GM12878 (cell line): ENCODE data around the gene CRIM1. TPM values are rescaled to one million over a fixed set of nuclear protein-coding genes. Genes with fewer than 3 reads are reported as not detected.

Experiments used
- ATAC-seq: fragments of 200-7000 bp; cut with Tn5 transposase; 3 replicates; pipeline ENCODE4 v1.9.1; 2020; ENCODE audit warnings: mild to moderate bottlenecking, moderate library complexity
- BruUV-seq: library from RNA; stranded (reverse); fragments of 400-500 nt; replicated peaks from 2 replicates; lab custom pipeline; 2021; lab: Mats Ljungman, UMichigan
- CTCF ChIA-PET: fragments of 300-600 bp; sonication (Branson Sonifier 250); formaldehyde crosslinking; extraction: SDS; loops from one replicate; lab custom pipeline; 2021; ENCODE audit warnings: inconsistent platforms; lab: Yijun Ruan, JAX
- POLR2A ChIA-PET: fragments of 350-600 bp; formaldehyde crosslinking; extraction: SDS; loops from one replicate; lab custom pipeline; 2021; ENCODE audit warnings: inconsistent platforms; lab: Charles Lee
- RAD21 ChIA-PET: fragments of 300-600 bp; sonication (Branson Sonifier 250); formaldehyde crosslinking; loops from one replicate; lab custom pipeline; 2023; ENCODE audit warnings: antibody characterized with exemption; ENCODE audit not compliant: unreplicated experiment; lab: Charles Lee
- SMC1A ChIA-PET: fragments of 300-600 bp; sonication (Branson Sonifier 250); formaldehyde crosslinking; loops from one replicate; lab custom pipeline; 2023; ENCODE audit not compliant: unreplicated experiment, uncharacterized antibody; lab: Charles Lee
- DNase-seq: peaks from one replicate; pipeline ENCODE4 v3.0.0-alpha.2; 2011; ENCODE audit warnings: low read depth, low spot score
- FAIRE-seq: peaks from 3 replicates; lab custom pipeline; 2011; peaks lifted over from hg19 to GRCh38; lab: Jason Lieb, UNC
- H2AFZ ChIP-seq: 2 replicates; pipeline ENCODE4 v1.6.0; 2011; ENCODE audit warnings: low read depth, low read length, control low read depth; ENCODE audit not compliant: control insufficient read depth
- H3K27ac ChIP-seq: 2 replicates; pipeline ENCODE4 v1.5.1; 2011; ENCODE audit warnings: control low read depth; ENCODE audit not compliant: control insufficient read depth, insufficient read depth
- H3K27me3 ChIP-seq, 2 experiments: replicated peaks in 1 of 2; 2 replicates each; pipeline versions ENCODE4 v1.6.0 to v1.6.1; 2011; ENCODE audit warnings: low read length in 1 of 2; ENCODE audit not compliant: control insufficient read depth in 2 of 2, insufficient read depth in 2 of 2
- H3K36me3 ChIP-seq, 2 experiments: 2 replicates each; pipeline ENCODE4 v1.5.1; 2011; ENCODE audit warnings: low read length in 1 of 2; ENCODE audit not compliant: control insufficient read depth in 2 of 2, insufficient read depth in 2 of 2
- H3K4me1 ChIP-seq: 2 replicates; pipeline ENCODE4 v1.6.1; 2011; ENCODE audit warnings: mild to moderate bottlenecking, low read length, moderate library complexity, mixed read lengths; ENCODE audit not compliant: control insufficient read depth, insufficient read depth
- H3K4me2 ChIP-seq: 2 replicates; pipeline ENCODE4 v1.6.0; 2011; ENCODE audit warnings: control low read depth; ENCODE audit not compliant: control insufficient read depth, insufficient read depth
- H3K4me3 ChIP-seq: fragments of 200-600 bp; sonication (generic); 2 replicates; pipeline ENCODE4 v1.5.1; 2016
- H3K79me2 ChIP-seq: 2 replicates; pipeline ENCODE4 v1.6.0; 2011; ENCODE audit warnings: low read length; ENCODE audit not compliant: control insufficient read depth, insufficient read depth
- H3K9ac ChIP-seq: 2 replicates; pipeline ENCODE4 v1.8.0; 2011; ENCODE audit warnings: low read length, control low read depth, mixed read lengths; ENCODE audit not compliant: control insufficient read depth, insufficient read depth
- H3K9me3 ChIP-seq: replicated peaks from 3 replicates; pipeline ENCODE4 v1.5.1; 2011; ENCODE audit warnings: mild to moderate bottlenecking, low read length; ENCODE audit not compliant: control insufficient read depth, insufficient read depth
- H4K20me1 ChIP-seq: 2 replicates; pipeline ENCODE4 v1.6.0; 2011; ENCODE audit not compliant: control insufficient read depth, insufficient read depth
- CTCF ChIP-seq, 3 experiments: IDR thresholded peaks in 2 of 3; conservative IDR thresholded peaks in 1 of 3; 2 replicates each; pipeline ENCODE4 v1.5.1; 2011; ENCODE audit warnings: low read depth in 3 of 3, low read length in 3 of 3, mild to moderate bottlenecking in 3 of 3, control low read depth in 2 of 3, moderate library complexity in 2 of 3, inconsistent platforms in 1 of 3, mixed read lengths in 1 of 3; ENCODE audit not compliant: control insufficient read depth in 2 of 3, insufficient read depth in 1 of 3; ENCODE audit errors: extremely low read depth in 1 of 3
- E2F8 ChIP-seq: fragments of 450-650 bp; IDR thresholded peaks from 2 replicates; pipeline ENCODE4 v1.6.1; 2018; ENCODE audit warnings: mild to moderate bottlenecking, low read depth, moderate library complexity; ENCODE audit not compliant: partially characterized antibody
- EGR1 ChIP-seq, 2 experiments: IDR thresholded peaks; 1 replicate in 1 of 2; 2 replicates in 1 of 2; pipeline ENCODE4 v1.6.1; 2011 to 2012; ENCODE audit warnings: low read depth in 2 of 2, low read length in 2 of 2, borderline replicate concordance in 1 of 2, mild to moderate bottlenecking in 1 of 2, moderate library complexity in 1 of 2
- FOS ChIP-seq: IDR thresholded peaks from 3 replicates; pipeline ENCODE4 v1.6.1; 2011; ENCODE audit warnings: borderline replicate concordance; ENCODE audit not compliant: insufficient read length; ENCODE audit errors: extremely low read depth
- HDGF ChIP-seq: fragments of 450-650 bp; IDR thresholded peaks from 2 replicates; pipeline ENCODE4 v1.6.1; 2016; ENCODE audit warnings: antibody characterized with exemption
- NR2C2 ChIP-seq: IDR thresholded peaks from 2 replicates; pipeline ENCODE4 v1.6.1; 2011; ENCODE audit warnings: borderline replicate concordance, low read depth; ENCODE audit not compliant: control insufficient read depth, insufficient read length
- RAD51 ChIP-seq: fragments of 450-650 bp; IDR thresholded peaks from 2 replicates; pipeline ENCODE4 v1.6.1; 2016; ENCODE audit warnings: moderate library complexity, mild to moderate bottlenecking, inconsistent platforms
- RB1 ChIP-seq: fragments of 450-650 bp; formaldehyde crosslinking; IDR thresholded peaks from 2 replicates; pipeline ENCODE4 v1.6.1; 2017; ENCODE audit warnings: mild to moderate bottlenecking, borderline replicate concordance
- RBBP5 ChIP-seq: fragments of 200-600 bp; sonication (generic); conservative IDR thresholded peaks from 2 replicates; pipeline ENCODE4 v1.6.1; 2016
- SUZ12 ChIP-seq: fragments of 200-600 bp; sonication (generic); IDR thresholded peaks from one replicate; pipeline ENCODE4 v1.6.1; 2018; ENCODE audit warnings: antibody characterized with exemption, mild to moderate bottlenecking; ENCODE audit not compliant: unreplicated experiment
- TARDBP ChIP-seq: IDR thresholded peaks from 2 replicates; pipeline ENCODE4 v1.6.1; 2016; ENCODE audit warnings: borderline replicate concordance
- USF2 ChIP-seq: IDR thresholded peaks from 2 replicates; pipeline ENCODE4 v1.6.1; 2011; ENCODE audit warnings: low read depth, low read length, improper control_type of control experiment, borderline replicate concordance
- WGBS: methylation state at CpG from one replicate; pipeline ENCODE4 v1.1.6; 2016; ENCODE audit warnings: low lambda C conversion rate; ENCODE audit not compliant: insufficient replicate concordance, insufficient coverage; ENCODE audit errors: missing lambda C conversion rate; 5-methylcytosine and 5-hydroxymethylcytosine counted together
- in situ Hi-C: fragments of 300-500 bp; cut with MboI; formaldehyde crosslinking; loops from 9 replicates; pipeline ENCODE4 v1.14.3; 2018; ENCODE audit warnings: mixed read lengths
- intact Hi-C: fragments of 100-400 bp; cut with micrococcal nuclease; formaldehyde crosslinking; loops from one replicate; pipeline ENCODE4 v1.14.2; 2022; ENCODE audit not compliant: unreplicated experiment
- polyA plus RNA-seq, 11 experiments: library from polyadenylated mRNA; depleted of rRNA in 4 of 11; unstranded in 6 of 11; stranded (reverse) in 5 of 11; fragments of >200 nt; fragmentation: Nextera tagmentation in 4 of 11; fragmentation: Illumina TruSeq in 1 of 11; extraction: Ambion mirVana in 4 of 11; extraction: Trizol in 1 of 11; gene quantifications; 1 replicate in 1 of 11; 2 replicates in 10 of 11; pipeline versions ENCODE4 v1.2.1 to v1.2.3, GENCODE V29; 2011 to 2016; ENCODE audit warnings: inconsistent platforms in 2 of 11, missing spikeins in 2 of 11, low read depth in 1 of 11
- total RNA-seq, 4 experiments: library from RNA; depleted of rRNA in 3 of 4; stranded (reverse); fragments of >200 nt in 3 of 4; fragmentation: Illumina TruSeq in 1 of 4; extraction: Trizol in 1 of 4; gene quantifications; 2 replicates each; pipeline versions ENCODE4 v1.2.1 to v1.2.3, GENCODE V29; 2013 to 2021

Gene CRIM1
- total and polyA plus RNA-seq, 10 of the 15 experiments (the other 5 are each of a cell fraction or from before 2014, with no cell fraction given), result 0.42 to 7.4 (median 3.1) TPM

- TF ChIP-seq E2F8, result no peak
- TF ChIP-seq FOS, result no peak
- TF ChIP-seq, all 136 proteins: peak for 0
Measured at GRCh38 chr2:36396878-36397539, 41.4 kb downstream of the CRIM1 start (continued).

GRCh38 chr2:36397728-36398413 is 42.3 kb downstream of the CRIM1 start:
- BruUV-seq, result no TSS peak
- in situ Hi-C loops (no loop called here), intact Hi-C loops (no loop called here)
- Histone ChIP-seq H3K27ac (no peak overlapping the region), H3K4me2 (no peak overlapping the region), H3K9ac (no peak overlapping the region), H3K4me1 (no peaks in the 10 kb centered on the region), H3K27me3 (no peaks in the 10 kb centered on the region; a peak in 1 of 4 replicates), H4K20me1 (no peaks in the 10 kb centered on the region), H2AFZ (no peak overlapping the region), H3K9me3 (no peaks in the 10 kb centered on the region), H3K79me2 (no peaks in the 10 kb centered on the region), H3K4me3 (no peak overlapping the region), H3K36me3 (no peaks in the 10 kb centered on the region)
- SMC1A ChIA-PET, result no interaction called here
- ATAC-seq (no peak), FAIRE-seq (no peak), DNase-seq (no peak)
- POLR2A ChIA-PET, result no interaction called here
- WGBS, result 25% methylated on average over 7 of the region's 7 CpGs
- CTCF ChIA-PET, result no interaction called here
- RAD21 ChIA-PET, result no interaction called here
- TF ChIP-seq HDGF, result no peak
- no peak for TF ChIP-seq EGR1 (IDR thresholded peaks at IDR 0.05; ENCODE audit: borderline replicate concordance in 1 of 2, low read depth in 2 of 2, low read length in 2 of 2)
- no peak for TF ChIP-seq CTCF (IDR thresholded peaks at IDR 0.05 in 2 of 3, conservative IDR thresholded peaks at IDR 0.05 in 1 of 3; ENCODE audit: control insufficient read depth in 2 of 3, extremely low read depth in 1 of 3, insufficient read depth in 1 of 3, low read depth in 3 of 3, low read length in 3 of 3)
- TF ChIP-seq USF2, result no peak
- TF ChIP-seq RB1, result no peak
- no peak for TF ChIP-seq RAD51
- TF ChIP-seq RBBP5, result no peak
- no peak for TF ChIP-seq E2F8
- TF ChIP-seq NR2C2, result no peak
- TF ChIP-seq SUZ12, result no peak
- TF ChIP-seq TARDBP, result no peak
